SK-N-MC (cell line): ENCODE measurements around the gene PARD6B.

Experiments
- EZH2 ChIP-seq: fragments of 200-600 bp; sonication (generic); IDR thresholded peaks from one replicate; pipeline ENCODE4 v1.6.1; 2017; ENCODE audit warnings: antibody characterized with exemption
- FOXP2 ChIP-seq: optimal IDR thresholded peaks from 2 replicates; pipeline ENCODE3; 2011; ENCODE audit warnings: mild to moderate bottlenecking, moderate library complexity; ENCODE audit not compliant: insufficient read depth; ENCODE audit errors: extremely low read length, control extremely low read depth
- POLR2AphosphoS5 ChIP-seq: IDR thresholded peaks from 2 replicates; pipeline ENCODE4 v1.6.1; 2012; ENCODE audit warnings: mild to moderate bottlenecking, low read depth, low read length, borderline replicate concordance

DNA sequence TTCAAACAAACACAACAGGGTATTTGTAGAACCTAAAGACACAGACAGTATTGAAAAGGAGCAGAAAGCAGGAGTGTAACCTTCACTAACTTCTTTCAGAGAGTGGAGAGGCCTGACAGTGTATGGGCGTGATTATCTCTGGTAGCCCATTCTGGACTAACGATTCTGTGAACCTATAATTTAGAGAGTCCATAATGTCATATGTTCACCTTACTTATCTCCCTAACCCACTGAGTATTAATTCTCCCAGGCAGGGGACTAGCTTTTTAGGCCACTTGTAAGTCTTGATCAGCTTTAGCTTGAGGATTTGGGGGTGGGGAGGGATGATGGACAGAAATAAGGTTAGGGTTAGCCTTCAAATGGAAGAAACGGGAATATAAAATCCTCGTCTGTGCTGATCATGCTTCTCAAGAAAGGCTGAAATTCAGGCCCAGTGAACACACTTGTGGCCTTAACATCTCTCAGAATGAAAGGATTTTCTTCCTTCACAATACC is 2.8 kb upstream of the PARD6B start:
- no peak for TF ChIP-seq EZH2
- TF ChIP-seq POLR2AphosphoS5: no peak
- TF ChIP-seq FOXP2: no peak
